ENCODE measurements around the gene USP24.

GRCh38 chr1:55249646-55250398 lies 34.7 kb upstream of the USP24 start:
- TF ChIP-seq EZH2 (IDR thresholded peaks at IDR 0.05; ENCODE audit: insufficient read depth, low read length): no peak
- TF ChIP-seq, protein P1, sequence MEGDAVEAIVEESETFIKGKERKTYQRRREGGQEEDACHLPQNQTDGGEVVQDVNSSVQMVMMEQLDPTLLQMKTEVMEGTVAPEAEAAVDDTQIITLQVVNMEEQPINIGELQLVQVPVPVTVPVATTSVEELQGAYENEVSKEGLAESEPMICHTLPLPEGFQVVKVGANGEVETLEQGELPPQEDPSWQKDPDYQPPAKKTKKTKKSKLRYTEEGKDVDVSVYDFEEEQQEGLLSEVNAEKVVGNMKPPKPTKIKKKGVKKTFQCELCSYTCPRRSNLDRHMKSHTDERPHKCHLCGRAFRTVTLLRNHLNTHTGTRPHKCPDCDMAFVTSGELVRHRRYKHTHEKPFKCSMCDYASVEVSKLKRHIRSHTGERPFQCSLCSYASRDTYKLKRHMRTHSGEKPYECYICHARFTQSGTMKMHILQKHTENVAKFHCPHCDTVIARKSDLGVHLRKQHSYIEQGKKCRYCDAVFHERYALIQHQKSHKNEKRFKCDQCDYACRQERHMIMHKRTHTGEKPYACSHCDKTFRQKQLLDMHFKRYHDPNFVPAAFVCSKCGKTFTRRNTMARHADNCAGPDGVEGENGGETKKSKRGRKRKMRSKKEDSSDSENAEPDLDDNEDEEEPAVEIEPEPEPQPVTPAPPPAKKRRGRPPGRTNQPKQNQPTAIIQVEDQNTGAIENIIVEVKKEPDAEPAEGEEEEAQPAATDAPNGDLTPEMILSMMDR (IDR thresholded peaks at IDR 0.05; ENCODE audit: insufficient read depth, low read depth, low read length): no peak

Measured in astrocyte (in vitro differentiated cells and primary cell).